HS-5 (cell line): ENCODE measurements around the gene TEAD1.

ENCODE experiments used
- DNase-seq: peaks from one replicate; pipeline ENCODE4 v3.0.0-alpha.2; 2012; ENCODE audit warnings: low read depth

TEAD1 gene

DNA sequence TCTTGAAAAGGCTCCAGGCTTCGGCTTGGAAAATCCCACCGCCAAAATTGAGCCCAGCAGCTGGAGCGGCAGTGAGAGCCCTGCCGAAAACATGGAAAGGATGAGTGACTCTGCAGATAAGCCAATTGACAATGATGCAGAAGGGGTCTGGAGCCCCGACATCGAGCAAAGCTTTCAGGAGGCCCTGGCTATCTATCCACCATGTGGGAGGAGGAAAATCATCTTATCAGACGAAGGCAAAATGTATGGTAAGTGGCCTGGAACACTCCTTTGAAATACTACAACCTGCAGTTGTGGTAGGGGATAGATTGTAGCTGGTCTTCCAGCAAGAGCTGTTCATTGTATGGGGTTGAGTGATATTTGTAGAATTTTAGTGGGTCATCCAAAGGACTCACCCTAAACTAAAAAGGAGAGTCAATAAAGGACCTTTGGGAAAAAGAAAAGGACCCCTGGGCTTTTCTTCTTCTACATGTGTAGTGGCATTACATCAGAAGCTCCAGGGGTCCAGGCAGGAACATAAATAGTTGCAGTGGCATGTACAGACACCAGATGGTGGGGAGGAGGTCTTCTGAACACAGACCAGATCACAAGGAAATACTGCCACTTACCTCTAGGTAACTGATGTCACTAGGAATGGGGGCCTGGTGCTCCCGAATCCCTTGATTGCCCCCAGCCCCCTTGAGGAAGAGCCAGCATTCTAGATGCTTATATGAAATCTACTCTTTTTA is 90.1 kb downstream of the TEAD1 start:
- DNase-seq, result no peak

DNA sequence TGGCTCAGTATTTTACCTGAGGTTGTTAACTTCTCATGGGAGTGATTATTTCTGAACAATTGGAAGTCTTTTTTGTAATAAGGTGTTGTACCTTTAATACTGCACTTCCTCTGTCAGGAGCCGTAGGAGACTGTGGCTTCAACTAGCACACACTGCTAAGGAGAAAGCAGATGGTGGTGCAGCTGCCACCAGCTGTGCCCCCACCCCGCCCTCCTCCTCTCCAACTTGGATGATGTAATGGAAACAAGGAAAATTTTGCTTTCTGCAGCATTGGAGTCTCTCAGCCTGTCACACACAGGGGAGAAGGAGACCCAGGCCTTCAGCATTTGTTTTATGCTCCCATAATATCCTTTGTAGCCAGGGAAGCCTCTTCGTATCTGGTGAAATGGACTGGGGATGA is 91.2 kb downstream of the TEAD1 start:
- no peak for DNase-seq

DNA sequence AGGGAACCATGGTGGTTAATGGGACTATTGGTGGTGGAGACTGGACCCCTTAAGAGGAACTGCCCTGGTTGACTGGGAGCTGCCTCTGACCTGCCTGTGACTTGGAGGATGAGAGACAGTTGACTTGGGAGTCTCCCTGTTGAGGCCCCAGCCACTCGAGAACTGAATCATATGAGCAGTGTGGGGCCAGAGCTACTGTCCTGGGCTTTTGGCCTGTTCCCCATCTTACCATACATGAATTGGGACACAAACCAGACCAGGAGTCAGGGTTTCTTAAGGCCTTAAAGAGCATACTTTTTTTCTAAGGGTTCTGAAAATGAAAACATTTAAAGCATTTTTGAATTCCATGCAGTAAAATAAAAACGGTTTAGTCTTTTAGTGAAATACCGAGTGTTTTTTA is 92.8 kb downstream of the TEAD1 start:
- DNase-seq, result no peak

DNA sequence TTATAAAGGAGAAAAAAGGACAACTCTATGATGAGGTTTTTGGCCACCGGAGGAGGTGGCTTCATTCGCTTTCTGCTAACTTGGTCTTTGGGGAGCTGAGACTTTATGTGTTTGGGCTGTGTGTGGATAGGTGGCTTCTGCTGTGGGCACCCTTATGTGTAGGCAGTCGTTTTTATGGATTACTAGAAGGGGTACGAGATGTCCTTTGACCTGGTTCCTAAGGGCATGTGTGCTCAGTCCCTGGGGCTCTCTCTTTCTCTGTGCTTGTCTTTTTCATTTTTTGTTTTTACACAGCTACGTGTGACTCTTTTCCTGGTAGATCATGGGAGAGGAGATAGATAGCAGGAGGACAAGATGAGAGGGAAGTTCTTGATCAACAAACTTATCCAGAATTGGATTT is 93.4 kb downstream of the TEAD1 start:
- DNase-seq, result no peak

DNA sequence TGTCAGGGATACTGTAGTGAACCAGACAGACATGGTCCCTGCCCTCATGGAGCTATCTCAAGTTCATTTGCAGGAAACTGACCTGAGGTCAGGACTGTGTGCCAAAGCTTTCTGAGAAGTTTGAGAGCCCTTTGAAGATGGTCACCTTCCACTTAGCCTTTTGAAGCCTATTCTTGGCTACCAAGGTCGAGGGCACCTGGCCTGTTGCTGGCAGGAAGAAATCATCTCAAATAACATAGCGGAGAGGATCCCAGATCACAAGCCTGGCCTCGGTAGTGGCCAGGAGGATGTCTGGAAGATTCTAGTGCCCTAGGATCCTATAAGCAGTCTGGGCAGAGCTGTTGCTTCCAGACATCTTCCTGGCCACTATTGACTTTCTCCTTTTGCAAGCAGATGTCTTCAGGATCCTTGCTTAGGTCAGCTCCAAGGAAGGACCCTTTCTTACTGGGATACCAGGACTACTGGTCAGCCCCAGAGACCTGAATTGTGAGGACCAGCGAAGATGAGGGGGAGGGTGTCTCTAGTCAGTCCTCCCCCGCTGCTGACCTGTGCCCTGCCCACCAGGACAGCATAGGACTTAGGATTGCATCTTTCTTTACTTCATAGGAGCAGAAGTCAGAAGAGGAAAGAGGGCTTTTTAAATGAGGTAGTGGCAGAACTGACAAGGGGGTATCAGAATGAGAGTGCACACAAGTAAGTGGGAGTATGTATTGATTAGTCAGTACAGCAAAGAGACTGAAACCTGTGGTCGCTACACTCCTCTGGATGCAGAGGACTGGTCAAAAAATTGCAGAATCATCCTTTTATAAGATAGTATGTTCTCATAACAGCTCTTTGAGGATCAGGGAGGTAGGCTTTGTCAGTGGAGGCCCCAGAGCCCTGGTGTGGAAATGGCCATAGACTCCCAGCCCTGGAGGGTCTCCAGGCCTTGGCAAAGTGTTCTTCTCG is 94.8 kb downstream of the TEAD1 start:
- no peak for DNase-seq

DNA sequence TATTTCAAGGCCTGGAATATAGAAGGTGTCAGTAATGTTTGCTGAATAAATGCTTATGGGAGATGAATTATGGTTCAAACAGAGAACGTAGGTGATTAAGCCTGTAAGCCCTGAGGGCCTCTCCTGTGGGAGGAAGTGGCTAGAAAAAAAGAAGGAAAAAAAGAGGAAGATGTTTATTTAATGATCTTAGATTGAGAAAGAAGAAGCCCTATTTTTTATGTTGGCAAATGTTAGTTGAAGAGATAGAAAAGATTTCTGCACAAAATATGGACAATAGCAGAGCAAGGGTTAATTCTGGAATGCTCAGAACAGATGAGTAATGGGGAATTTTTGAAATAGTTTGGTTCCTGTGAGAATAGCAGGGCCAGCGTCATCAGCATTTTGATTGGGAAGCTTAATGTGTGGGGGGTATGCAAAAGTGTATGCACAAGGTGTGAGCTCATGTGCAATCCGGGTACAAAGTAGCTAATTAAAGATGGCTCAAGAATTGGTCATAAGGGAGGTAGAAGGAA is 95.7 kb downstream of the TEAD1 start:
- DNase-seq, result peak; percentile 85

DNA sequence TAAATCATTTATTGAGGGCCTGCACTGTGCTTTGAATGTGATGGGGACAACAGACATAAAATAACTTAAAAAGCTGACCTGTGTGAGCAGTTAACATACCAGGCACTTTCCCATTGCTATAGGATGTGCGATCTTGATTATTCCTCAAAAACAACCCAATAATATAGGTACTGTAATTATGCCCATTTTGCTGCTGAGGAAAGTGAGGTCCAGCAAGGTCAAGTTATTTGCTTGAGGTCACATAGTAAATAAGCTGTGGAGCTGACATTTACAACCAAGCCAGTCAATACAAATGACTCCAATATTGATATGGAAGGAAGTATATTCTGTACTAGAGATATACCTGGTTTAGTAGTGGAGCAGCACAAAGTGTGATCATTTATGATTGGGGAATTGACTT is 96.2 kb downstream of the TEAD1 start:
- no peak for DNase-seq

DNA sequence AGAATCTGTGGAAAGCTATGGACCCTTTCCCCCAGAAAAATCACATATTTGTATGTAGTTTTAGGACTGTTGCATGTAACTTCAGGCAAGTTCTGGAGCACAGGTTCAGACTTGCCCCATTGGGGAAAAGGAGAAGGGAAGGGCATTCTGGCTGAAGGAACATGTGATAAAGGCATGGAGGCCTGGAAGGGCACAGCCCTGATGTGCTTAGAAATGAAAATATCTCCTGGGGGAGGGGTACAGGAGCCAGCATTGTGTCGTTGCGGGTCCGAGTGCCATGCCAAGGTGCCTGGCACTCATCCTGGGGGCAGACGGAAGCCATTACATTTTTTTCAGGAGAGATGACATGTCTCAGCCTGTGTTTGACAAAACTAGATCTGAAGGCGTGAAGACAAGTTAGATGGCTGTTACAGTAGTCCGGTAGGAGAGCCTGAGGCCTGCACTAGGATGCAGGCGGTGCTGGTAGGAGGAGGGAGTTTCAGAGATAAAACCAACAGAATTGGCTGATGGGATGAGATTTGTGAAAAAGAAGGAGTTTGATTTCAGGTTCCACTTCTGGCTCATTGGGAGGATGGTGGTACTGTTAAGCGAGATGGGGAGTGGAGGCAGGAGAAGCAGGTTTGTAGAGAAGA is 96.9 kb downstream of the TEAD1 start:
- no peak for DNase-seq

DNA sequence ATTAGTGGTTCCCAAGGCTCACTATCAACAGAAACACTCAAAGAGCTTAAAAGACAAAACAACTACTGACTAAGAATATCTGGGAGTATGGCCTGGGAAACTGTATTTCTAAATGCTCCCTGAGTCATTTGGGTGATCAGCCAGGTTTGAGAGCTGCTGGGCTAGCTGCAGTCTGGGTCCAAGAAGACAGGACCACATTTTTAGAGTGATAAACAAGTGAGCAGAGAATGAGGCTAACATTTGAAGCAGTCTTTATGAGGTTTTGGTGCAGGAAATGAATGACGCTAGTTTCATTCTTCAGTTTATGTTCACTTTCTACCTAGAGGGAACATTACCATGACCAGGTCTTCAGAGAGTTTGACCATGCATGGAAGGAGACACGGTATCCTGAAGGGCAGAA is 97.7 kb downstream of the TEAD1 start:
- no peak for DNase-seq

DNA sequence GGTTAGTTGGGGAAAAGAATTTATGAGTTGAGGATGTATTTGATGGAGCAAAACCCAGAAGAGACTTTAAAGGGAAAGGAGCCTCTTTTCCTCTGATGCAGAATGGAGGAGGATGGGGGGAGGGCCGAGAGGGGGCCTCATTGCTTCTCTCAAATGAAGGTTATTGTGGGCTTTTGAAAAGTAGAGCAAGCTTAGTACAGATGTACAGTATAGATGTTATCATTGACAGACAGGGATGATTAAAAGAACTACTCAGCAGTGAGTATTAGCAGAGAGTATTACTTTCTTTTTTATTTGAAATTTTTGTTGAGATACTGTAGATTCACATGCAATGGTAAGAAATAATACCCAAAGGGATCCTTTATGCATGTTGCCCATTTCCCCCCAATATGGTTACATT is 98.1 kb downstream of the TEAD1 start:
- DNase-seq, result no peak

DNA sequence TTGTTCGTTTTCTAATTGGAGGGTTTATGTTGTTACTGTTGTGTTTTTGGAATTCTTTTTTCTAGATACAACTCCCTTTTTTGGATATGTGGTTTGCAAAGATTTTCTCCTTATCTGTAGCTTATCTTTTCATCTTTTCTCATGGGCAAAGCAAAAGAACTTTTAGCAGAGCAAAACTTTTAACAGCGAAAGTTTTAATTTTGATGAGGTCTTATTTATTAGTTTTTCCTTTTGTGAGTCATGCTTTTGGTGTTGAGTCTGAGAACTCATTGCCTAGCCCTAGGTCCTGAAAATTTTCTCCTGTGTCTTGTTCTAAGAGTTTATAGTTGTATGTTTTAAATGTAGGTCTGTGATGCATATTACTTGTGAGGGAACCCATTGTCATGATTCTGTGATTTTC is 99.4 kb downstream of the TEAD1 start:
- DNase-seq, result no peak

DNA sequence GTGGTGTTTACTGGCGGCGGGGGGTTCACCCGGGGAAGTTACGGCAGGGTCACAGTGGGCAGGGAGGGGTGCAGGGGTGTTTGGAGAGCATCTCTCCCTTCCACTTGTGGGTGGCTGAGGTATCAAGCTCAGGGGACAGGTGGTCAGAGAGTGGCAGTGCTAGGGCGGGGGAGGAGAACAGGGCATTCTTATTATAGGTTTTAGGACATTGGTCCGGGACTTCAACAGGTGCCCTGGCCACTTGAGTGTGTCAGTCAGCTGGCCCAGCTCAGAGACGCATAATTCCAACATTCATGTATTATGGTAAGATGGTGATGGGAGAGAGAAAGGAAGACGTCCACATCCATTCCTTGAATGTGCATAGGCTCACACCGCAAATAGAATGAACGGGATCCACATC is 101.7 kb downstream of the TEAD1 start:
- no peak for DNase-seq

DNA sequence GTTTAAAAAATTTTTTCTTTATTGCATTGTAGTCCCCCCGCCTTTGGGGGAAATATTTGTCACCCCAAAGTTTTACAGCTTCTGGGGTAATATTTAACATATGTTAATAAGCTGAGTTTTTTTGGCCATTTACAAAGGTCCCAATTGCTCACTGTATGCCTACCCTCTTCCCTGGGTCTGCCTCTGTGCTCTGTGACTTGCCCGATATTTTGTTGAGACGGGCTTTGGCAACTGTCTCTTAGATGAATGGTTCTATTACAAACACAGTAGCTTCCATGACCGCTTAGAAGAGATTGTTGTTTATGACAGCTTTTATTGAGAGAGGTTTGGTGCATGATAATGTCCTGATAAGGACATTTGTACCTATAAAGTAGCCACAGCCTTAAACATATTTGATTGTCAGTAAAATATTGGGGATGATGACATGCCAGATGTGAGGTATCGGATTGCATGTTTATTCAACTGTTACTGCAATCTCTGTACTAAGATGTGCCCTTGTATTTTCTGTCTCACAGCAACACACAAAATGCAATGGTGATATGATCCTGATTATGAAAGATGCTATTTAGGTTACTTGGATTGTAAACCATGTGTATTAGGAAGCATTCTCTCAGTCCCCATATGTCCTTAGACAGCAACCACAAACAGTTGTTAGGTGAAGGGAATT is 103.1 kb downstream of the TEAD1 start:
- peak; percentile 23 for DNase-seq

DNA sequence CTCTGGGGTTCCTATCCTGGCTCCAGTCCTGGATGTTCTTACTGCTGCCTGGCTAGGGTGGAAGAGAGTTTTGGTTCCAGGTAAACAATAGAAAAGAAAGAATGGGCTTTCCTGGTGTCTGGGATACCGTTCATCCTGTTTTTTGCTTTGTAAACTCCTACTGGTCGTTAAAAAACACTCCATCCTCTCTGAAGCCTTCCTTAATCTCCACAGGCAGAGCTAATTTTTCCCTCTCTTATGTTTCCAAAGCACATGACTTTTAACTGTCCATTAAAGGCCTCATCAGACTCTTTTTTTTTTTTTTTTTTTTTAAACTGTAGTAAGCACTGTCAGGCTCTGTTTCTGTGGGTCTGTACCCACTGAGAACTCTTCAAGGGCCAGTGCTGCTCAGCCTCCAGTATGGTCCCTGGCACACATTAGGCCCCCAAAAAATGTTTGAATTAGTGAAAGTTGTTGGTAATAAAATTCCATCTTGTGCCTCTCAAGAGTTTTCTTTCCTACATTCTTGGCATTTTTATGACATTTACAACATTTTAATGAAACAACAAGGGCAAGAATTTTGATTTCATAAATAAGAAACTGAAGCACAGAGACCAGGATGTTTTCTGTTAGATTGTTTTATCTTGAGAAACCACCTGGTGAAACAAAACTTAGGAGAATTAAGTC is 104.2 kb downstream of the TEAD1 start:
- no peak for DNase-seq

DNA sequence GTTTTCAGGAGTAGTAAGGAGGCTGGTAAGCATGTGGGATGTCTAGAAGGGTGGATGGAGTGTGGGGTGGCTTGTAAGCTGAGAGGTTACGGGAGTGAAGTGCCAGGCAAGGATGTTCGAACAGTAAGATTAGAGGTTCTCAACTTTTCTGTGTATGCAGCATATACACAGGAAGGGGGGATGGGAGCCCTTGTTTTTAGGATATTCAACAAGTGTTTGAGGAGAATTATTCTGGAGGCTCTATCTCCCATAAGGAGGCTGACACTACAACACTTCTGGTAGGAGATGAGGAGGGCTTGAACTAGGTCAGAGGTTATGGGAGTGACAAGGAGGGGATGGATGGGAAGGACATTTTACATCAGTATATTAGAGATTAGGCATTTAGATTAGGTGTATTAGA is 109.5 kb downstream of the TEAD1 start:
- no peak for DNase-seq

DNA sequence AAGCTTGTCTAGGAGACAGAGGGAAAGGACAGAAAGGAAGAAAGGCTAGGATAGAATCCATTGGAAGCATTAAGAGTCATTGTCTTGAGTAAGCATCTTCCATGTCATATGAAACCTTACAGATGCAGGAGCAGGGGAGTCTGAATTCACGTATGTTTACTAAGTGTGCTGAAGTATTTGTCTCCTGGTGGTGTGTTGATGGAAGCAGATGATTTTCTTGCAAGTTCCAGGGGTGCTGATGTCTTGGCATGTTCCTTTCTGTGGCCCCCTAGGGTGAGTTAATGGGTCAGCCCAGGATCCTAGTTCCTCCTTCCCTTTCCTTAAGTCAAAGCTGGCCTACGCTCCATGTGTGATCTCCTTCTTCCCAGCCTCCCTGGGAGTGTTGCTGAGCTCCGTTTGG is 110.2 kb downstream of the TEAD1 start:
- no peak for DNase-seq

DNA sequence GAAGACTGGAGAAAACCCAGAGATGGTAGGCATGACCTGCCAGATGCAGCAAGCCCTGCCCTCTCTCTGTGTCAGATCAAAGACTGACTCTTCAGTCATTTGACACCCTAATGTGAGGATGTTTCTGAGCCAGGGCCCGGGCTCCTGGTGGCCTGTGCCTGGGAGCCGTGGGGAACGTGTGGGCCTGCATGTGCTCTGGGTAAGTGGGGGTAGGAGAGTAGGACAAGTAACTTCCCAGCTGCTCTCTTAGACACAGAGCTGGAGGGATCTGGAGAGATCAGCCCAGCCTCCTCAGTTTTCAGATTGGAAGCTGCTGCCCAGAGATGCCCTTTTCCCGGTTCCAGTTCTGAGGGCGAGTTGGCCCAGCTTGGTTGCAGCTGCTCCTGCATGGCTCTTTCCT is 110.8 kb downstream of the TEAD1 start:
- no peak for DNase-seq

DNA sequence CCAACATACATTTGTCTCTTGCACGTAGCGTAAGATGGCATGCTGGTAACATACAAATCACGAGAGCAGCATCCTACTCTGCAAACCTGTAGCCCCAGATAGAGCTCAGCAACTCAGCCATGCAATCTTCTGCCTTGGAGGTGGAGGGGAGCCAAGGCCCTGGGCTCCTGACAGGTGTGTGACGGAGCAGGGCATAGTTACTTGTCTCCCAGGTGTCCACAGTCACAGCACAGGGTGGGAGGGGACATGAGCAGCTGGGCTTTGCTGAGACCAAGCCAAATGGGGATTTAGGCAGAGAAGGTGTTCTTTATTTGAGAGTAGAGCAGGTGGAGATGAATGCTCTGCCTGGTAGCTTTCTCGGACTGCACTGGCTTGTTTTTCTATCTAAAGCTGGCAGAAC is 111.7 kb downstream of the TEAD1 start:
- DNase-seq, result no peak

DNA sequence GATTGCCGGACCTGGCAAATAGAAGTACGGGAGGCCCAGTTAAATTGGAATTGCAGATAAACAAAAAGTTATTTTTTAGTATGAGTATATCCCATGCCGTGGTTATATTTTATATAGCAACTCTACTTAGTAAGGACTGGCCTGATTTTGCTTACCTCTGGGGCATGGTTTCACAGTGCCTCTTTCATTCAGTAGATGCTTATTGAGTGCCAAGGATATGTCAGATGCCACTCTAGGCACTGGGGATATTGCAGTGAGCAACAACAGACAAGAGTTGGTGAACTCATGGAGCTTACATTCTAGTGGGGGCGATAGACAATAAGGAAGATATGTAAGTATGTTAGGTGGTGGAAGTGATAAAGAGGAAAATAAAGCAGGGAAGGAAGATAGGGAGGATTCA is 112.2 kb downstream of the TEAD1 start:
- no peak for DNase-seq

DNA sequence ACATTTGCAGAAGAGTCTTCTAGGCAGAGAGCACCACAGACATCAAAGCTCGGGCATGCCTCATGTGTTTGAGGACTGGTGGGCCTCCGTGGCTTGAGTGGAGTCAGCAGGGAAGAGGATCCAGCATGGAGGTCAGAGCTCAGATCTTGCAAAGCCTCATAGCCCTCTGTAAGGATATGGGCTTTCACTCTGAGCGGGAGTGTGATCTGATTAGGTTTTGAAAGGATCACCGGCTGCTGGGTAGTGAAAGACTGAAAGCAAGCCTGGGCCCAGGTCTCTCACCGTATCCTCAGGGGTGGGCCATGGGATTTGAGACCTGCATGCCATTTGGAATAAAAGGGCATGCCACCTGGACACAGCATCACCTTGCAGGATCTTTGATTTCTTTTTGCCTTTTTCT is 112.7 kb downstream of the TEAD1 start:
- no peak for DNase-seq

DNA sequence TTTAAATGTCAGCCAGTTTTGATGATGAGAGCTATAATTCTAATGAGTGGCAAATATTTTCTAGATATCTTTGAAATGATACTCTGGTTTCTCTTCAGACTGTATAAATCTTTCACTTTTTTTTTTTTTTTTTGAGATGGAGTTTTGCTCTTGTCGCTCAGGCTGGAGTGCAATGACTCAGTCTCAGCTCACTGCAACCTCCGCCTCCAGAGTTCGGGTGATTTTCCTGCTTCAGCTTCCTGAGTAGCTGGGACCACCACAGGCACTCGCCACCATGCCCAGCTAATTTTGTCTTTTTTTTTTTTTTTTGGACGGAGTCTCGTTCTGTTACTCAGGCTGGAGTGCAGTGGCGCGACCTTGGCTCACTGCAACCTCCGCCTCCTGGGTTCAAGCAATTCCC is 113.6 kb downstream of the TEAD1 start:
- DNase-seq, result peak; percentile 37

DNA sequence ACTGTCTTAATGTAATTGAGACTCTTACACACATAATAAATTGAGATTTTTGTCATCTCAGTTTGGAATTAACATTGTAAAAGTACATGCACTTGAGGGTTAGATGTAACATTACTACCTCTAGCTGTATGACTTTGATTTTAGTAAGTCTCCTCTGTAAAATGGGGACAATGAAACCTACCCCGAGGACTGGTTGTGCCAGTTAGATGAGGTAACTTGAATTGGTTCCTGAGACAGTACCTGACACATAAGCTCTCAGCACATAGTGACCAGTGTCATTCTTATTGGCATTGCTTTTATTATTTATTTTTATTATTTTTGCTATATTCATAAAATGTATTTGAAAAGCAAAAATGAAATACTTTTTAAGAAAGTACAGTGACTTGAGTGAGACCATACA is 114.8 kb downstream of the TEAD1 start:
- DNase-seq, result no peak
